Coronary artery (tissue), 2 donors: ENCODE measurements around the gene SLC7A5.
"Not testable (repeated sequence)": the region's sequence is repeated elsewhere in the genome, so short reads cannot be mapped to it uniquely, and the experiment has no call there.

Experiments
- DNase-seq: peaks from one replicate; pipeline ENCODE4 v3.0.0-alpha.2; 2017; ENCODE audit warnings: low spot score
- H3K27ac ChIP-seq, 2 donors: fragments of 200-600 bp; sonication (generic); one replicate each; pipeline ENCODE4 v1.5.1; 2016 to 2019
- H3K4me3 ChIP-seq: fragments of 200-600 bp; sonication (generic); 2 replicates; pipeline ENCODE4 v1.5.1; 2016; ENCODE audit warnings: mild to moderate bottlenecking, moderate library complexity
- TF ChIP-seq, protein P1 (sequence below): fragments of 200-600 bp; sonication (generic); IDR thresholded peaks from one replicate; pipeline ENCODE4 v1.5.1; 2019; ENCODE audit warnings: antibody characterized with exemption

Gene SLC7A5

DNA sequence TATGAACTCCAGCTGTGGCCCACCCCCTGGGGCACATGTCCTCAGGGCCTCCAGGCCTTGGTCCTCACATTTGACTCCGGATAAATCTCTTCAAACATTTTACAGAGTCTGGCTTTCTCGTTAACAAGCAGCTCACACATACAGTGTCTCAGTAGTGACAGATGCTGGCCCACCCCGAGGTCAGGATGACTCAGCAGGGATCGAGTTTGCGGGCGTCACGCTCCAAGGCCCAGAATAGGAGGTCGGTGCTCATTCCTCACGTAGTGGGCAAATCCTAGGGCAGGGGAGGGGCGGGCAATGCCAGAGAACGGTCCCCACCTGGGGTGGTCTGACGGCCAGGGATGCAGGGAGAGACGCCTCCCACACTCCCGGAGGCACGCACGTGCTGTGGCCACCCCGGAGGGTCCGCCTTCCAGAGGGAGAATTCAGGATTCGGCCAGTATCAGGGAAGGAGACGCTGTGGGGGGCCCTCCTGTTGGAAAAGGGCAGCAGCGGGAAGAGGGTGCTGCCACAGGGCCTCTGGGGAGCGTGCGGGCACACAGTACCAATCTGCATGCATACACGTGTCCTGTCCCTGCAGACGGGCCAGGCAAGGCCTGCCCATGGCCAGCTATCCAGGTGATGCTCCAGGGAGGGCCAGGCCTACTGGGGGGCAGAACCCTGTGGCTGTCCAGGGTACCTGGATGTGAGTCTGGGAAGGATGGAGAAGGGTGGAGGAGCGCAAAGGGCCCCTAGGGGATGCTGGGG is 8.6 kb downstream of the SLC7A5 start:
- Histone ChIP-seq H3K27ac (no peak overlapping the region), H3K4me3 (no peak overlapping the region)
- no peak for DNase-seq
- TF ChIP-seq, protein P1, sequence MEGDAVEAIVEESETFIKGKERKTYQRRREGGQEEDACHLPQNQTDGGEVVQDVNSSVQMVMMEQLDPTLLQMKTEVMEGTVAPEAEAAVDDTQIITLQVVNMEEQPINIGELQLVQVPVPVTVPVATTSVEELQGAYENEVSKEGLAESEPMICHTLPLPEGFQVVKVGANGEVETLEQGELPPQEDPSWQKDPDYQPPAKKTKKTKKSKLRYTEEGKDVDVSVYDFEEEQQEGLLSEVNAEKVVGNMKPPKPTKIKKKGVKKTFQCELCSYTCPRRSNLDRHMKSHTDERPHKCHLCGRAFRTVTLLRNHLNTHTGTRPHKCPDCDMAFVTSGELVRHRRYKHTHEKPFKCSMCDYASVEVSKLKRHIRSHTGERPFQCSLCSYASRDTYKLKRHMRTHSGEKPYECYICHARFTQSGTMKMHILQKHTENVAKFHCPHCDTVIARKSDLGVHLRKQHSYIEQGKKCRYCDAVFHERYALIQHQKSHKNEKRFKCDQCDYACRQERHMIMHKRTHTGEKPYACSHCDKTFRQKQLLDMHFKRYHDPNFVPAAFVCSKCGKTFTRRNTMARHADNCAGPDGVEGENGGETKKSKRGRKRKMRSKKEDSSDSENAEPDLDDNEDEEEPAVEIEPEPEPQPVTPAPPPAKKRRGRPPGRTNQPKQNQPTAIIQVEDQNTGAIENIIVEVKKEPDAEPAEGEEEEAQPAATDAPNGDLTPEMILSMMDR: no peak

DNA sequence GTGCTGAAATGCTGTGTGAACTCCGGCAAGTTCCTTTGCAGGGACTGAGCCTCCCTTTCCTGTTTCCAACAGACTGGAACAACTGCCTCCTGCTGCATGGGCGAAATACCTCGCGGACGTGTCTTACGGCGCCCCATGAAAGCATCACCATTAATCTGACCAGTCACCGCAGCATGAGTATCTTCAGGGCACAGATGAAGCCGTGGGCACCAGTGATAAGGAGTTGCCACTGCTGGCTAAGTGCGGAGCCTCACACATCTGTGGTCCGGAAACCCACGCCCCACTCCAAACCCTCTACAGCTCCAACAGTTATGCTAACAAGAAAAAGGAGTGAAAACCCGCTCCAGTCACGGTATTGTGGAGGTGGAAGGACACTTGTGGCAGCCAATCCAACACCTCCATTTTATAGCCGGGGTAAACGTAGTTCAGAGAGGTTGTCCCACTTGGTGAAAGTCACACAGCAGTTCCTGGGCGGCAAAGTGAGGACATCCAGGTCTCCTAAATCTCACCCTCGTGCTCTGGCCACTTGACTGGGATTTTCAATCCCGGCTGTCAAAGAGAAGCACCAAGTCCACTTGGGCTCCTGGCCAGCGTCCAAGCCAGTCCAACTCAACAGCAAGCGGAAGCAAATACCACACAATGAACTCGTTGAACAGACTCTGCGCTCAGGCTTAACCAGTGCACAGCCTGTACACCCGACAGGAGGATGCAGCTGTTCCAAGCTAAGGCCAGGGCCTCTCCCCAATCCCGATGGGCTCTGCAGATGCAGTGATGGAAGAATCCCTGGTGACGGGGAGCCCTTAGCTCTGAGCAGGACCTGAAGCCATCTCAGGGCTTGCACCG is 10.9 kb downstream of the SLC7A5 start:
- H3K4me3 ChIP-seq: not testable (repeated sequence)

DNA sequence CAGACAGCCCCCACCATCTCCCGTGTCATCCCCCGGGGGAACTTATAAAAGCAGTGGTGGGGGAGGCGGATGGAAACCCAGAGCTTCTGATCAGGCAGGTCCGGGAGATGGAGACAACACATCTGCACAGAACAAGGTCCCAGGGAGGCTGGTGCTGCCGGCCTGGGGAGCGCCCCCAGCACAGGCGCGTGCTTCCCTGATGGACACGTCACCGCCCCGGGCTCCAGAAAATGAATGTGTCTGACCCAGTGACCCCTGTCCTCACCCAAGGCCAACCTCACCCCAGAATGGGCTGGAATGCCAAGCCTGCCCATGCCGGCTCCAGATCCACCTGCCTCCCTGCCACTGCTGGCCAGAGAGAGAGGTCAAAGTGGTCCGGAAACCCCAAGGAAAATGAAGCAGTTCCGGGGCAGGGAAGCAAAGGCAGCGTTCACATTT is 12.5 kb downstream of the SLC7A5 start:
- no peak overlapping the region for H3K4me3 ChIP-seq
- DNase-seq: no peak
- peak overlapping the region in 1 of 2 donors; percentile 81 for H3K27ac ChIP-seq
- TF ChIP-seq, protein P1: no peak

More for the DNA sequence above, 10.9 kb downstream of the SLC7A5 start:
- DNase-seq: not testable (repeated sequence)
- H3K27ac ChIP-seq: peak overlapping the region in 1 of 2 donors; percentile 32

DNA sequence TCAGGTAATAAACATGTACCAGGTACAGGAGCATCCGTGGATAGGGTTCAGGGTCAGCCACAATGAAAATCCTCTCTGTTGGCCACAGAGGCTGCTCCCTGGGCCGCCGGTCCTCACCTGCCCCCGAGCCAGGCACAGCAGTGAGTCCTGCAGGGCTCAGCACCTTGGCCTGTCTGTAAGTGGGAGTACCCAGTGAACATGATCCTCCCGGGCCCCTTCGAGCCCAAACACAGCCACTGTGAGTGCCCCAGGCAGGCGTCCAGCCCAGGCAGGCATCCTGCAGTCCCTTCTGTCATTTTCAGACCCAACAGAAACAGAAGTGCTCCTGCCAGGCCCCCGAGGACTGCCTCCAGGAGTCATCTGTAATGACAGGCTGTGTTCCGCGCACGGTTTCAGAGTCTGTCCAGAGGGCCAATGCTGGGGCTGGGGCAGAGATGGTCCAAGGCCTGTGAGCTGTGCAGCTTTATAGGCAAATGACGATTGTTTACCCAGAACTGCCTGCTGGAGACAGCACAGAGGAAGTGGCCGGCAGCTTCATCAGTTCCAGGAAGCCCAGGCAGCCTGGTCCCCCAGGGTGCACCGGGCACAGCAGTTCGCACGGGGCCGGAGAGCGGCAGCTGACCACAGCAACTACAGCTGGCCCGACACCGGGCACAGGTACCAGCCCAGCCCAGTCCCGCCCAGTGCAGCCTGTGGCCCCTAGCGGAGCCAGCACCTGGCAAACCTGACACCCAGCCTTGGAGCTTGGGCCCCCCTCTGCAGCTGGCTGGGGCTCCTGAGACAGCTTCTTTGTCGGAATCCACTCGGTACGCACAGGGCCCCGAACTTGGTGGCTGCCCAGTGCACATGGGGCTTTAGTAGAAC is 13.2 kb downstream of the SLC7A5 start:
- Histone ChIP-seq H3K4me3 (no peak overlapping the region), H3K27ac (peak overlapping the region; percentile 4 to 81)
- no peak for DNase-seq
- TF ChIP-seq, protein P1: no peak

DNA sequence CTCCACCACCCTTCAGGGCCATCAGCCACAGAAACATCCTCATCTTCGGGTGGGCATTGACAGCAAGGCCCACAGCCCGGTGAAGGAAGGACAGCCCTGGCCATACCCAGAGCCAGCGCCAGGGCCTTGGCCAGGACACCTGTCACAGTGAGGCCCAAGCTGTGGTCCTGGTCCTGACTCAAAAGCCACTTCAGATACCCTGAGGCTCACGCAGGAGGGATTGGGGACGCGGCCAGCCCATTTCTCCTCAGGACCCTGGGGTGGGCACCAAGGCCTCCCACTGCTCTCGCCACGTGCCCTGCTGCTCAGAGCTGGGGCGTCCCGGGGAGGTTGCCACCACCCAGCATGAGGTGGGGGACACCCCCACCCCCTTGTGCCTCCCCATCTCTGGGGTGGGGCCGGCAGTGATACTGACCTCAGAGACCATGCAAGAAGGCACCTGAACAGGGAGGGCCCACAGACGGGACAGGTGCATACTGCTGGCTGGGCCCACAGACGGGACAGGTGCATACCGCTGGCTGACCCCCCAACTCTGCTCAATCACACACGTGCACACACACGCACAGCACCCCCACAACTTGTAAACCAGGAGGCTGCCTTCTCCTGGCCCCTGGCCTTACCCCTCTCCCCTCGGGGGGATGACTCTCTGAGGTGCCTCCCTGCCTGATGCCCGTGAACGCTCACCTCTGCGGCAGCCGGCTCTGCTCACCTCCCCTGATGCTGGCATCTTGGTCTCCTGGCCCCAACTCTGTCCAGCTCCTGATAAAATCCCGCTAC is 14.2 kb downstream of the SLC7A5 start:
- Histone ChIP-seq H3K27ac (peak overlapping the region; percentile 81), H3K4me3 (no peak overlapping the region)
- TF ChIP-seq, protein P1: no peak
- no peak for DNase-seq

DNA sequence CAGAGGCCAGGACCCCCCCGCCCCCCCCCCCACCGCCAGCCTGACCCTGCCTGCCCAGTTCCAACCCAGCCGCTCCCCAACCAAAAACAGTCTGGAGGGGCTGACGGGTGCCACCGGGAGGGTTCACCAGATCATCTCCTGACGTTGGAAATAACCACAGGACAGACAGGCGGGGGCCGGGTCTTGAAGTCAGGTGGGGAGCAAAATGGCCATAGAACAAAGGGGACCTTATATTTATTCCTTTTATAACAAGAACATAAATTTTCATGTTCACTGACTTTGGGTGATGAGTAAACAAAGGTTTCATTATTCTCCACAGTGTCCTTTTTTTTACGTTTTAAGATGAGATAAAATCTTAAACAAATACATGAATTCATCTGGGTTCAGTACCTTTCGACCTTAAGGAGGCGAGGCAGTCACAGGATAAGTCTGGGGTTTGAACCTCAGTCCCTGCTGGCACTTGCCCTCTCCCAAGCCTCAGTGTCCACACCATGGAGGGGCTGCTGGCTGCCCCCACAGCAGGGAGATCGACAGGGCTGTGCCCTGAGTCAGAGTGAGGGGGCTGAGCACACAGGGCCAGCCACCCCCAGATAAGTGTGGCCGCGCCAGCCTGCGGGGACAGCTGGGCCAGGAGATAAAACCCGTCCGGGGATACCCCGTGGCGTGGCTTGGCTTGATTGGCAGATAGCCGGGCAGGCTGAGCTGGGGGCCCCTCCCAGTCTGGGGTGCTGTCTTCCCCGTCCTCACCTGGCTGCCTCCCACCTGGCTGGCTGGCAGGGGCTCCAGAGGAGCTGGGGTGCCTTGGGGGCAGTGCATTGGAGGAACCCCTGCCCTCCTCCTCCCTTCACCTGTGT is 15.0 kb downstream of the SLC7A5 start:
- peak overlapping the region; percentile 68 for H3K4me3 ChIP-seq
- no peak for DNase-seq
- TF ChIP-seq, protein P1: no peak
- peak overlapping the region; percentile 81 for H3K27ac ChIP-seq
